Stimulated activated CD4-positive, alpha-beta T cell treated with anti-CD3 and anti-CD28 coated beads, Interleukin-4, amount 100 ng/mL, for 1 hour (primary cell): ENCODE results near the gene EPC1.
"Not testable (repeated sequence)": the region's sequence is repeated elsewhere in the genome, so short reads cannot be mapped to it uniquely, and the experiment has no call there.

Experiments
- DNase-seq: peaks from one replicate; pipeline ENCODE4 v3.0.0-alpha.2; 2020

EPC1 gene

DNA sequence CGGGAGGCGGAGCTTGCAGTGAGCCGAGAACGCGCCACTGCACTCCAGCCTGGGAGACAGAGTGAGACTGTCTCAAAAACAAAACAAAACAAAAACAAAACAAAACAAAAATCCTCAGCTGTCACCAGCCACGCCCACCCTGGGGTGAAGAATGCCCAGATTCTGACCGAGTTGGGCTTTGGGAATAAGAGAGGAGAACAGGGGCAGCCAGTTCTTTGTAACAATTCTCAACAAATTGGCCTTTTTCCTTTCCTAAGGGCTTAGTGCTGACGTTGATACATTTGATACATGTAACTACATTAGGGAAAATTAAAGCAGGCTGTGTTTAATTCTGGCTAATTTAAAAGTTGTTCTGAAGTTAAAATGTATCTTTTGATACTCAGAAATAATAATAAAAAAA, 121.0 kb downstream of the EPC1 start:
- no peak for DNase-seq

DNA sequence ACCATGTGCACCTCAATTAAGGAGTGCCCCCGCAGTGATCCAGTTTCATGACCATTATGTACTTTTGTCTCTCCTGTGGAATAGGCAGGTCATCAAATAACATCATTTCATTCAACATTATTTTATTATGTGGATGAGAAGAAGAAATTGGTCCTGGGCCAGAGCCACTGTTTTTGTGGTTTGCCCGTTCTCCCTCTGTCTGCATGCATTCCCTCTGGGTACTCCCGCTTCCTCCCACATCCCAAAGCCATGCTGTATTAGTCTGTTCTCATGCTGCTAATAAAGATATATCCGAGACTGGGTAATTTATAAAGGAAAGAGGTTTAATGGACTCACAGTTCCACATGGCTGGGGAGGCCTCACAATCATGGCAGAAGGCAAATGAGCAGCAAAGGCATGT, 124.6 kb downstream of the EPC1 start:
- DNase-seq = not testable (repeated sequence)

- DNase-seq = not testable (repeated sequence)
These were observed 127.8 kb downstream of the EPC1 start for GRCh38 chr10:32219156-32219555.

DNA sequence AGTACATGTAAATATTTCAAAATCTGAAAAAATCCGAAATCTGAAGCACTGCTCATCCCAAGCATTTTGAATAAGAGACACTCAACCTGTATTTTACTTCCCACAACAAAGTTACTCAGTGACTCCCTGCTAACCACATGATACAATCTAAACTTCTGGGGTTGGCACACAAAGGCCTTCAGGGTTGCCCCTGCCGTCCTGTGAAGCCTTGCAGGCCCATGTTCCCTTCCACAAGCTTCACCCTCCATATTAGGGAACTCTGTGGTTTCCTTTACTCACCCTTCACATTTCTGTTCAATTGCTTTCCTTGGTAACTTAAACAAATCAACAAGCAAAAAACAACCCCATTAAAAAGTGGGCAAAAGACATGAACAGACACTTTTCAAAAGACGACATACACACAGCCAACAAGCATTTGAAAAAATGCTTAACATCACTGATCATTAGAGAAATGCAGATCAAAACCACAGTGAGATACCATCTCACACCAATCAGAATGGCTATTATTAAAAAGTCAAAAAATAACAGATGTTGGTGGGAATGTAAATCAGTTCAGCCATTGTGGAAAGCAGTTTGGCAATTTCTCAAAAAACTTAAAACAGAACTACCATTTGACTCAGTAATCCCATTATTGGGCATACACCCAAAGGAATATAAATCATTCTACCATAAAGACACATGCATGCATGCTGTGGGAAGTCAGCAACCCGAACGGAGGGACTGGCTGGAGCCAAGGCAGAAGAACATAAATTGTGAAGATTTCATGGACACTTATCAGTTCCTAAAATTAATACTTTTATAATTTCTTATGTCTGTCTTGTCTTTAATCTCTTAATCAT, 128.5 kb downstream of the EPC1 start:
- DNase-seq = not testable (repeated sequence)
